Measurements from ENCODE around the gene THSD4. TPM values are rescaled to one million over a fixed set of nuclear protein-coding genes. Genes with fewer than 3 reads are reported as not detected.

THSD4 gene
- total RNA-seq, 4 donors from 2014 or later: 16.6 to 25.3 (median 24.1) TPM

GRCh38 chr15:71249986-71250385, 134.7 kb downstream of the THSD4 start:
- 81% methylated on average over 4 of the region's 4 CpGs for WGBS
- no peak for DNase-seq (ENCODE audit: low spot score in 2 of 2)

GRCh38 chr15:71250936-71251583, 135.8 kb downstream of the THSD4 start:
- TF ChIP-seq POLR2A (IDR thresholded peaks at IDR 0.05) (no peak), EP300 (IDR thresholded peaks at IDR 0.05) (no peak), POLR2AphosphoS5 (IDR thresholded peaks at IDR 0.05) (no peak), CTCF (IDR thresholded peaks at IDR 0.05) (no peak)
- 79% methylated on average over 2 of the region's 2 CpGs for WGBS
- H3K36me3 ChIP-seq: no peaks in the 10 kb centered on the region

More at GRCh38 chr15:71249986-71250385, 134.7 kb downstream of the THSD4 start:
- no peak overlapping the region for H3K27ac ChIP-seq
- H3K27me3 ChIP-seq: no peaks in the 10 kb centered on the region
- no peaks in the 10 kb centered on the region for H3K36me3 ChIP-seq
- H3K4me1 ChIP-seq: no peaks in the 10 kb centered on the region
- no peak overlapping the region for H3K4me3 ChIP-seq
- TF ChIP-seq EP300 (IDR thresholded peaks at IDR 0.05): no peak
- no peak for TF ChIP-seq CTCF (IDR thresholded peaks at IDR 0.05)
- TF ChIP-seq POLR2AphosphoS5 (IDR thresholded peaks at IDR 0.05): no peak
- TF ChIP-seq POLR2A (IDR thresholded peaks at IDR 0.05): no peak
- no peaks in the 10 kb centered on the region for H3K9me3 ChIP-seq

DNA sequence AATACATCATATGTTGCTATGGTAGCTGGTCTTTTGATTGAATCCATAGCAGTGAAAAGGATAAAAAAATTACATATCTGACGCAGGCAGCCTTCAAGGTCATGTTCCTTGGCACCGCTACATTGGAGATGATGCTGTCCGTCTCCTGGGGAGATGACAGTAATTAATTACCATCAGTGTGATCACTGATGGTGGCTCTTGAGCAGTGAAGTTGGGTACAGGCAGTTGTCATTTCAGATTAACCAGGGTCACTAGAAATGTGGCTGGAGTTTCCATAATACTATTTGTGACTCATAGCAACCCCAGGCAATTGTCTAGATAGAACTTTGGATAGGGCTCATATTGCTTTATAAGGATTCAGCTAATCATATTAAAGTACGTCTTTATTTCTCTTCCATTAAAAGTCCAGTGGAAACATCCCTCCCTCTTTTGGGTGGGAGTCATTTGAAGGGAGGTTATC, 136.3 kb downstream of the THSD4 start:
- Histone ChIP-seq H3K27ac (no peak overlapping the region), H3K4me3 (no peak overlapping the region), H3K9me3 (no peaks in the 10 kb centered on the region), H3K36me3 (no peaks in the 10 kb centered on the region), H3K4me1 (no peaks in the 10 kb centered on the region), H3K27me3 (no peaks in the 10 kb centered on the region)
- TF ChIP-seq POLR2A (IDR thresholded peaks at IDR 0.05): no peak
- no peak for TF ChIP-seq POLR2AphosphoS5 (IDR thresholded peaks at IDR 0.05)
- no peak for TF ChIP-seq EP300 (IDR thresholded peaks at IDR 0.05)
- TF ChIP-seq CTCF (IDR thresholded peaks at IDR 0.05): no peak
- WGBS: 74% methylated on average over 4 of the region's 4 CpGs
- no peak for DNase-seq (ENCODE audit: low spot score in 2 of 2)

More at GRCh38 chr15:71250936-71251583, 135.8 kb downstream of the THSD4 start:
- DNase-seq (ENCODE audit: low spot score in 2 of 2): no peak
- Histone ChIP-seq H3K4me1 (no peaks in the 10 kb centered on the region), H3K4me3 (no peak overlapping the region), H3K9me3 (no peaks in the 10 kb centered on the region), H3K27me3 (no peaks in the 10 kb centered on the region), H3K27ac (no peak overlapping the region)

GRCh38 chr15:71252044-71252739, 136.9 kb downstream of the THSD4 start:
- Histone ChIP-seq H3K27me3 (no peaks in the 10 kb centered on the region), H3K9me3 (no peaks in the 10 kb centered on the region), H3K36me3 (no peaks in the 10 kb centered on the region), H3K4me1 (no peaks in the 10 kb centered on the region), H3K27ac (no peak overlapping the region), H3K4me3 (no peak overlapping the region)
- DNase-seq (ENCODE audit: low spot score in 2 of 2): no peak
- TF ChIP-seq POLR2A (IDR thresholded peaks at IDR 0.05) (no peak), CTCF (IDR thresholded peaks at IDR 0.05) (no peak), EP300 (IDR thresholded peaks at IDR 0.05) (no peak), POLR2AphosphoS5 (IDR thresholded peaks at IDR 0.05) (no peak)
- 80% methylated on average over 6 of the region's 6 CpGs for WGBS

DNA sequence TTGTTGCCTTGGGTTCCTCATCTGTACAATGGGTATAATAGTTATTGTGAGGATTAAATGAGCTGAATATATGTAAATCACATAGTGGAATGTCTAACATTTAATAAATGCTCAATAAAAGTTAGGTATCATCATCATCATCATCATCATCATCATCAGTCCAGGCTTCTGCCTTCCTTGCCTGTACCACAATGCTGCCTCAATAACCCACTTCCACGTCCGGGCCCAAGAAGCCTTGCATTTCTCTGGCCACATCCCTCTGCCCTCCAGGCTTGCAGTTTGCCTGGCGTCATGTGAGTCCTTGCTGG, 137.4 kb downstream of the THSD4 start:
- no peak for DNase-seq (ENCODE audit: low spot score in 2 of 2)
- no peaks in the 10 kb centered on the region for H3K4me1 ChIP-seq
- H3K4me3 ChIP-seq: no peak overlapping the region
- H3K27me3 ChIP-seq: no peaks in the 10 kb centered on the region
- no peaks in the 10 kb centered on the region for H3K36me3 ChIP-seq
- no peak for TF ChIP-seq EP300 (IDR thresholded peaks at IDR 0.05)
- no peak for TF ChIP-seq CTCF (IDR thresholded peaks at IDR 0.05)
- TF ChIP-seq POLR2A (IDR thresholded peaks at IDR 0.05): no peak
- TF ChIP-seq POLR2AphosphoS5 (IDR thresholded peaks at IDR 0.05): no peak
- H3K9me3 ChIP-seq: no peaks in the 10 kb centered on the region
- WGBS: 92% methylated on average over 3 of the region's 3 CpGs
- H3K27ac ChIP-seq: no peak overlapping the region

All from suprapubic skin (tissue), 4 donors.